Activated T-helper 17 cell treated with anti-CD3 and anti-CD28 coated beads, Interleukin-2, amount 50 U/mL, for 72 hours (primary cell): ENCODE measurements around the gene VAT1L. TPM values are rescaled to one million over a fixed set of nuclear protein-coding genes. Genes with fewer than 3 reads are reported as not detected.
A peak's percentile ranks its signal among the peaks of the same experiment; 100 is the strongest.

ENCODE experiments used
- ATAC-seq: fragments of 150-1000 bp; cut with Tn5 transposase; replicated peaks from 2 replicates; pipeline ENCODE4 v1.10.0; 2021; ENCODE audit warnings: mild to moderate bottlenecking, moderate library complexity
- H3K27ac Mint-ChIP-seq: one replicate; pipeline ENCODE4 v1.8.0; 2022; ENCODE audit warnings: mixed read lengths
- H3K27me3 Mint-ChIP-seq: one replicate; pipeline ENCODE4 v1.8.0; 2022; ENCODE audit warnings: mixed read lengths
- H3K36me3 Mint-ChIP-seq: one replicate; pipeline ENCODE4 v1.8.0; 2022; ENCODE audit warnings: low read depth, mild to moderate bottlenecking, mixed read lengths
- H3K4me1 Mint-ChIP-seq: one replicate; pipeline ENCODE4 v1.8.0; 2022; ENCODE audit warnings: mixed read lengths
- H3K4me3 Mint-ChIP-seq: one replicate; pipeline ENCODE4 v1.8.0; 2022; ENCODE audit warnings: mild to moderate bottlenecking, mixed read lengths
- H3K9me3 Mint-ChIP-seq: one replicate; pipeline ENCODE4 v1.8.0; 2022; ENCODE audit warnings: mixed read lengths
- total RNA-seq, 2 donors: library from RNA; stranded (reverse); gene quantifications; one replicate each; pipeline ENCODE4 v1.2.3, GENCODE V29; 2022

VAT1L gene
- total RNA-seq, 2 donors from 2014 or later: not detected

GRCh38 chr16:77858060-77858459, 69.7 kb downstream of the VAT1L start:
- no peaks in the 10 kb centered on the region for H3K4me1 Mint-ChIP-seq
- H3K36me3 Mint-ChIP-seq: no peaks in the 10 kb centered on the region
- no peaks in the 10 kb centered on the region for H3K9me3 Mint-ChIP-seq
- H3K27ac Mint-ChIP-seq: no peak overlapping the region
- no peak for ATAC-seq
- H3K4me3 Mint-ChIP-seq: no peak overlapping the region
- H3K27me3 Mint-ChIP-seq: peaks cover 36% of the 10 kb centered on the region

- H3K27me3 Mint-ChIP-seq: peaks cover 39% of the 10 kb centered on the region
- no peaks in the 10 kb centered on the region for H3K36me3 Mint-ChIP-seq
- H3K27ac Mint-ChIP-seq: no peak overlapping the region
- no peak overlapping the region for H3K4me3 Mint-ChIP-seq
- ATAC-seq: no peak
- no peaks in the 10 kb centered on the region for H3K4me1 Mint-ChIP-seq
- H3K9me3 Mint-ChIP-seq: no peaks in the 10 kb centered on the region
These were observed 71.3 kb downstream of the VAT1L start for GRCh38 chr16:77859493-77860232.

- no peaks in the 10 kb centered on the region for H3K36me3 Mint-ChIP-seq
- peaks cover 43% of the 10 kb centered on the region for H3K27me3 Mint-ChIP-seq
- H3K27ac Mint-ChIP-seq: no peak overlapping the region
- H3K9me3 Mint-ChIP-seq: no peaks in the 10 kb centered on the region
- H3K4me3 Mint-ChIP-seq: no peak overlapping the region
- no peaks in the 10 kb centered on the region for H3K4me1 Mint-ChIP-seq
- ATAC-seq: no peak
These were observed 72.6 kb downstream of the VAT1L start for GRCh38 chr16:77860953-77861352.

- Mint-ChIP-seq H3K4me3 (no peak overlapping the region), H3K36me3 (no peaks in the 10 kb centered on the region), H3K4me1 (peaks cover 3% of the 10 kb centered on the region), H3K27ac (no peak overlapping the region), H3K27me3 (peaks cover 30% of the 10 kb centered on the region), H3K9me3 (no peaks in the 10 kb centered on the region)
- ATAC-seq: no peak
These were observed 74.9 kb downstream of the VAT1L start for GRCh38 chr16:77863250-77863649.

GRCh38 chr16:77866752-77867151, 78.4 kb downstream of the VAT1L start:
- H3K4me1 Mint-ChIP-seq: peaks cover 11% of the 10 kb centered on the region
- peak; percentile 34 for ATAC-seq
- peaks cover 23% of the 10 kb centered on the region for H3K27me3 Mint-ChIP-seq
- no peak overlapping the region for H3K4me3 Mint-ChIP-seq
- no peak overlapping the region for H3K27ac Mint-ChIP-seq
- H3K36me3 Mint-ChIP-seq: no peaks in the 10 kb centered on the region
- no peaks in the 10 kb centered on the region for H3K9me3 Mint-ChIP-seq

GRCh38 chr16:77868052-77868451, 79.7 kb downstream of the VAT1L start:
- no peaks in the 10 kb centered on the region for H3K36me3 Mint-ChIP-seq
- peak; percentile 62 for ATAC-seq
- H3K4me1 Mint-ChIP-seq: peaks cover 11% of the 10 kb centered on the region
- no peaks in the 10 kb centered on the region for H3K9me3 Mint-ChIP-seq
- peak overlapping the region; percentile 32 for H3K4me3 Mint-ChIP-seq
- no peak overlapping the region for H3K27ac Mint-ChIP-seq
- peaks cover 26% of the 10 kb centered on the region for H3K27me3 Mint-ChIP-seq

GRCh38 chr16:77868478-77868877, 80.1 kb downstream of the VAT1L start:
- Mint-ChIP-seq H3K36me3 (no peaks in the 10 kb centered on the region), H3K9me3 (no peaks in the 10 kb centered on the region), H3K4me3 (peak overlapping the region; percentile 32), H3K27ac (no peak overlapping the region), H3K4me1 (peaks cover 11% of the 10 kb centered on the region), H3K27me3 (peaks cover 26% of the 10 kb centered on the region)
- peak; percentile 89 for ATAC-seq

- H3K27ac Mint-ChIP-seq: no peak overlapping the region
- no peak overlapping the region for H3K4me3 Mint-ChIP-seq
- H3K27me3 Mint-ChIP-seq: peaks cover 30% of the 10 kb centered on the region
- no peaks in the 10 kb centered on the region for H3K36me3 Mint-ChIP-seq
- peaks cover 4% of the 10 kb centered on the region for H3K9me3 Mint-ChIP-seq
- no peak for ATAC-seq
- H3K4me1 Mint-ChIP-seq: peaks cover 11% of the 10 kb centered on the region
These were observed 81.8 kb downstream of the VAT1L start for GRCh38 chr16:77869997-77870813.

- H3K4me3 Mint-ChIP-seq: no peak overlapping the region
- H3K36me3 Mint-ChIP-seq: no peaks in the 10 kb centered on the region
- H3K27me3 Mint-ChIP-seq: peaks cover 20% of the 10 kb centered on the region
These were observed 83.6 kb downstream of the VAT1L start for GRCh38 chr16:77871932-77872331.

GRCh38 chr16:77873066-77873465, 84.7 kb downstream of the VAT1L start:
- ATAC-seq: no peak
- H3K4me1 Mint-ChIP-seq: peaks cover 9% of the 10 kb centered on the region
- H3K27me3 Mint-ChIP-seq: peaks cover 23% of the 10 kb centered on the region
- no peaks in the 10 kb centered on the region for H3K36me3 Mint-ChIP-seq
- peaks cover 4% of the 10 kb centered on the region for H3K9me3 Mint-ChIP-seq
- H3K4me3 Mint-ChIP-seq: no peak overlapping the region
- no peak overlapping the region for H3K27ac Mint-ChIP-seq

More at GRCh38 chr16:77871932-77872331, 83.6 kb downstream of the VAT1L start:
- no peak for ATAC-seq
- H3K9me3 Mint-ChIP-seq: peaks cover 4% of the 10 kb centered on the region
- H3K27ac Mint-ChIP-seq: no peak overlapping the region
- H3K4me1 Mint-ChIP-seq: peaks cover 11% of the 10 kb centered on the region

GRCh38 chr16:77874347-77874746, 86.0 kb downstream of the VAT1L start:
- H3K9me3 Mint-ChIP-seq: peaks cover 4% of the 10 kb centered on the region
- no peaks in the 10 kb centered on the region for H3K36me3 Mint-ChIP-seq
- peaks cover 19% of the 10 kb centered on the region for H3K27me3 Mint-ChIP-seq
- H3K4me3 Mint-ChIP-seq: no peak overlapping the region
- no peaks in the 10 kb centered on the region for H3K4me1 Mint-ChIP-seq
- no peak for ATAC-seq
- H3K27ac Mint-ChIP-seq: no peak overlapping the region

GRCh38 chr16:77876776-77877175, 88.4 kb downstream of the VAT1L start:
- no peak overlapping the region for H3K4me3 Mint-ChIP-seq
- no peak overlapping the region for H3K27ac Mint-ChIP-seq
- peaks cover 19% of the 10 kb centered on the region for H3K27me3 Mint-ChIP-seq
- no peaks in the 10 kb centered on the region for H3K4me1 Mint-ChIP-seq
- H3K36me3 Mint-ChIP-seq: no peaks in the 10 kb centered on the region
- H3K9me3 Mint-ChIP-seq: peaks cover 4% of the 10 kb centered on the region
- no peak for ATAC-seq

GRCh38 chr16:77877712-77878347, 89.5 kb downstream of the VAT1L start:
- Mint-ChIP-seq H3K4me1 (no peaks in the 10 kb centered on the region), H3K36me3 (no peaks in the 10 kb centered on the region), H3K27ac (no peak overlapping the region), H3K9me3 (peaks cover 4% of the 10 kb centered on the region), H3K4me3 (no peak overlapping the region), H3K27me3 (peaks cover 16% of the 10 kb centered on the region)
- ATAC-seq: no peak

GRCh38 chr16:77881355-77882030, 93.1 kb downstream of the VAT1L start:
- Mint-ChIP-seq H3K4me3 (no peak overlapping the region), H3K9me3 (no peaks in the 10 kb centered on the region), H3K36me3 (no peaks in the 10 kb centered on the region), H3K27ac (no peak overlapping the region), H3K27me3 (peaks cover 10% of the 10 kb centered on the region), H3K4me1 (no peaks in the 10 kb centered on the region)
- no peak for ATAC-seq
